DMS 273 (cell line): ENCODE measurements around the gene SLC35E2B.

Experiments used
- DNase-seq: peaks from one replicate; lab custom pipeline; 2025; ENCODE audit not compliant: unreplicated experiment; lab: John Stamatoyannopoulos, UW

The SLC35E2B gene

DNA sequence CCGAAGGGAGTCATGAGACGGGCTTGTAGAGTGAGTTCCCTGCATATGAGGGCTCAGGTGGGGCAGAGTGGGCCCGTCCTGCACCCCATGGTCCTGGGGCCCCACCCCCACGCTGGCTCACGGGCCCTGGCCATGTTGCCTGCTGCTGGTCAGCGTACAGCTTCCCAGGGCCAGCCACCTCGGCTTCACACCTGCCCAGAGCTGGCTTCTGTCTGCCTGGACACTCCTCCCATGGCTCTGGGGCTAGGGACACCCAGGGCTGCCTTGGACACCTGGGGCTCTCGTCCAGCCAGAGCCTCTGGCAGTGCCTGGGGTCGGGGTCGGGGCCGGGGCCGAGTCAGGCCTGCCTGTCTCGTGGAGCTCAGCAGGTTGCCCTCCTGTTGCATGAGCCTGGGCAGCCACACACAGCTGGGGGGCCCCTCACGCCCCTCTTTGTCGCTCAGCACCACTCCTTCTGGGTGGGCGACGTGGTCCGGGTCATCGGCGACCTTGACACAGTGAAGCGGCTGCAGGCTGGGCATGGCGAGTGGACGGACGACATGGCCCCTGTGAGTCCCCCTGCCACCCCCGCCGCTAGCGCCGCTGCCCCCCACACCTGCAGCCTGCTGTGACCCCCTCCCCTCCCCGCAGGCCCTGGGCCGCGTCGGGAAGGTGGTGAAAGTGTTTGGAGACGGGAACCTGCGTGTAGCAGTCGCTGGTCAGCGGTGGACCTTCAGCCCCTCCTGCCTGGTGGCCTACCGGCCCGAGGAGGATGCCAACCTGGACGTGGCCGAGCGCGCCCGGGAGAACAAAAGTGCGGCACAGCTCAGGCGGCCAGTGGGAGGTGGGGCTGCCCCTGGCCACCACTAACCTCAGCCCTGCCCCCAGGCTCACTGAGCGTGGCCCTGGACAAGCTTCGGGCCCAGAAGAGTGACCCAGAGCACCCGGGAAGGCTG lies 66.1 kb downstream of the SLC35E2B start:
- DNase-seq, result no peak

DNA sequence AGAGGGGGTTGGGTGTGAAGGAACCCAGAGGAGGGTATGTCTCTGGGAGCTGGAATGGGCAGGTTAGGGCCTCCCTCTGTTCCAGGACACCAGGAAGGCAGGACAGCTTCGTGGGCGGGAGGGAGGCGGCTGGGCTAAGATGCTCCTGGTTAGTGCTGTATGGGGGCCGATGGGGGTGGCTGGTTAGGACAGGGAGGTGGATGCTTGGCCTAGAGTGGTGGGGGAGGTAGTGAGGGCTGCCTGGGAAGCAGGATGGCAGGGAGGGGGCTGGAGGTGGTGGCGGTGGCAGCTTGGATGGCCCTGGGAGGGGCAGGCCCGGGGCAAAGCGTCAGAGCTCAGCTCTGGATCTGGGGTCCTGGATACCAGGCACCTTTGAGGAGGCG lies 66.8 kb downstream of the SLC35E2B start:
- peak; percentile 41 for DNase-seq

DNA sequence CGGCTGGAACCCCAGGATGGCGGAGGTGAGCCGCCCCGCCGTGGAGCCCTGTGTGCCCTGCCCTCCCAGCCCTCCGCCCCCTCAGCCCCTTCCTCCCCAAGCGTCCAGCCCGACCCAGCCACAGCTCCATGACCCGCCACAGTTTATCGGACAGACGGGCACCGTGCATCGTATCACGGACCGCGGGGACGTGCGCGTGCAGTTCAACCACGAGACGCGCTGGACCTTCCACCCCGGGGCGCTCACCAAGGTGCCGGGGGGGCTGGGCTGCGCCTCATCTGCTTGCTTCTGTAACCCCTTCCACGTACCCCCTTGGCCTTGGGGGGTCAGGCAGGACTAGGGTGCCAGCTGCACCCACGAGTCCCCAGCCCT lies 67.2 kb downstream of the SLC35E2B start:
- no peak for DNase-seq

DNA sequence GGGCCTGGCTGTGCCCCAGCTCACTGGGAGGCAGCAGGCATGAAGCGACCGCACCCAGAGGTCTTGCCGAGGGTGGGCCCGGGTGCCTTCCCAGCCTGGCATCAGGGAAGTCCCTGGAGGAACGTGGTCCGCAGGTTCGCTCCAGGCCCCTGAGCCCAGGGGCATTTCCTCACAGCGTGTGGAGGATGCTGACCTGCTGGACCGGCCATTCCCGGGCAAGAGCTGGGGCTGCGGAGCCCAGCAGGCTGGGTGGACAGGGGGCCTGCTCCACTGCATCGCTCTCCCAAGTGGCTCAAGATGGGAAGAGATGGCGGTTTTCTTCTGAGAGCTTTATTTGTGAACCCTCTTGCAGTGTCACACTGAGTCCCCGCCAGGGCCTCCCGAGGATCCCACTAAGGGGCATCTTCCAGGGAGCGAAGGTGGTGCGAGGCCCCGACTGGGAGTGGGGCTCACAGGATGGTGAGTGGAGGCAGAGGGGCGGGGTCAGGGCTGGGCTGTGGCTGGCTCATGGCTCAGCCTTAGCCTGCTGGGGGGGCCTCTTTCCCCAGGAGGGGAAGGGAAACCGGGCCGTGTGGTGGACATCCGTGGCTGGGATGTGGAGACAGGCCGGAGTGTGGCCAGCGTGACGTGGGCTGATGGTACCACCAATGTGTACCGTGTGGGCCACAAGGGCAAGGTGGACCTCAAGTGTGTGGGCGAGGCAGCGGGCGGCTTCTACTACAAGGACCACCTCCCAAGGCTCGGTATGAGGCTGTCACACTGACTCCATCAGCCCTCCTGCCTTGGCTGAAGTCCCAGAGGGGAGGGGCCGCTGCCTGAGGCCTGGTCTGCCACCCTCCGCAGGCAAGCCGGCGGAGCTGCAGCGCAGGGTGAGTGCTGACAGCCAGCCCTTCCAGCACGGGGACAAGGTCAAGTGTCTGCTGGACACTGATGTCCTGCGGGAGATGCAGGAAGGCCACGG lies 67.9 kb downstream of the SLC35E2B start:
- peak; percentile 61 for DNase-seq

DNA sequence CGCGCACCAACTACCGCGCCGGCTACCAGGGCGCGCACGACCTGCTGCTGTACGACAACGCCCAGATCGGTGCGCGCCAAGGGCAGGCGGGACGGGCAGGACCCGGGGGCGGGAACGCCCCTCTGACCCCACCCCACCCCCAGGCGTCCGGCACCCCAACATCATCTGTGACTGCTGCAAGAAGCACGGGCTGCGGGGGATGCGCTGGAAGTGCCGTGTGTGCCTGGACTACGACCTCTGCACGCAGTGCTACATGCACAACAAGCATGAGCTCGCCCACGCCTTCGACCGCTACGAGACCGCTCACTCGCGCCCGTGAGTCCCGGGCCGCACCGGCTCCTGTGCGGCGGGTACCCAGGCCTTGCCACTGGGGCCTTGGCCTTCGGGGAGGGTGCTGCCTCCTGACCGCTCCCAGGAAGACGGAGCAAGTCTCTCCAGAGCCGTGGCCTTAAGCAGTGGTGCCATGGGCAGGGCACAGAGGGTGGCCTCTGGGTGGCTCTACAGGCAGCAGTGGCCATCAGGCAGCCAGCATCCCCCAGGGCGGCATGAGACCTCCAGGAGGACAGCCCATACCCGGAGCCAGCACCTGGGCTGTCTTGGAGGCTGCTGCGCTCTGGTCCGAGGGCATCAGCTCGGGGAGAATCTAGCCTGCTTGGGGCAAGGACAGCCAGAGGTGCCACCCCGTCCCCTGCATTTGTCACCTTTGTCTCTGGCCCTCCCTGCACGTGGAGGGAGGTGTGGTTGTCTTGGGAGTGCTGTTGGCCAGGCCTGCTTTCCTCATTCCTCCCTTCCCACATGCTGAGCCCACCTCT lies 68.8 kb downstream of the SLC35E2B start:
- no peak for DNase-seq

DNA sequence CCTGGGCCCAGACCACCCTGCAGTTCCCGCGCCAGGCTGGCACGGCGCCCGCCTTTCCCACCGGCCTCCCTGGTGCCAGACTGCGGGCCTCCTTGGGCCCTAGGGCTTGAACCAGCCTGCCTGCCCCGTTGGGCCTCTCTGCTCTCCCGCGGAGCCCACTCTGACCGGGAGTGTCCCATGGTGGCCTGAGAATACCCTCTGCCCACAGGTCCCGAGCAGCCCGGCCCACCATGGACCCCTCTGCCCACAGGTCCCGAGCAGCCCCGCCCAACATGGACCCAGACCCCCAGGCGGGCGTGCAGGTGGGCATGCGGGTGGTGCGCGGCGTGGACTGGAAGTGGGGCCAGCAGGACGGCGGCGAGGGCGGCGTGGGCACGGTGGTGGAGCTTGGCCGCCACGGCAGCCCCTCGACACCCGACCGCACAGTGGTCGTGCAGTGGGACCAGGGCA lies 69.4 kb downstream of the SLC35E2B start:
- DNase-seq, result no peak

DNA sequence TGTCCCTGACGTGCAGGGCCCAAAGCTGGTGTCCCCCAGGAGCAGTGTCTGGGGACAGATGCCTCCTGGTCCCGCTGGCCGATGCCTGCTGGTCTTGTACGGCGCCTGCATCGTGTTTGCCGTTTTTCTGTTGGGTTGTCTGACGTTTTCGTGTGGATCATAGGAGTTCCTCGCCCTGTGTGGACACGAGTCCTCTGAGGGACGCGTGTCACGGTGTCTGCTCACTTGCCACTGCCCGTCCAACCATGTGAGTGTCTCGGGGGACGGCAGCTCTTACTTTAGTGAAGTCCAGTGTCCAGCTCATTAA lies 69.9 kb downstream of the SLC35E2B start:
- DNase-seq, result no peak

DNA sequence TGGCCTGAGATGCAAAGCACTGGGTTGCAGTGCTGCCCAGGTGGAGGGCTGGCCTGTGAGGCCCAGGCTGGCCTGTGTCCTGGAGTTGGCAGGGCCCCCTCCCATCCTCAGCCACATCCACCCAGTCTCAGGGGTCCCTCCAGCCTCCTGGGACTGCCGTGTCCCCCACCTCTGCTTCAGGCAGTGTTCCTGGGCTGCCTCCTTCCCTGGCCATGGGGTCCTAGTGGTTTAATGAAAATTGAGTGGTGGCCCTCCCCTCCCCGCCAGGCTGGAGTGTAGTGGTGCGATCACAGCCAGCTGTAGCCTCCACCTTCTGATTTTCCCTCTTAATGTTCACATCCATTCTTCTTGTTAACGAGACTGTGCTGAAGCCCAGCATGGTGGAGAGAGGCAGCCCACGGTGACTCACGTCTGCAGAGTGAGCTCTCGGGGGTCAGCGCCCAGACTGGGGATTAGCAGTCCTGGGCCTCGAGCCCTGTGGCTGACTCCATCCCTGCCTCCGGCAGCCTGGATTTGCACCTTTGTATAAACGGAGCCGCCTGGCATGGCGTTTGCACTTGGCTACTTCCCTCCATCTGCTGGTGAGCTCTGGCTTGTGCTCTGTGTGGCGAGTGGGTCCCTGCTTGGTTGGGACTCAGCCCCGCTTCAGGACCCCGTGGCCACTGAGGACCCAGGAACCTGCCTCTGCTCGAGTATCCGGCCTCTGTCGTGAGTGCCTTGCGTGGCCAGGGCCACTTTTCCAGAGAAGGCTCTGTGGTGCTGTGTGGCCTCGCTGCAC lies 70.4 kb downstream of the SLC35E2B start:
- no peak for DNase-seq

DNA sequence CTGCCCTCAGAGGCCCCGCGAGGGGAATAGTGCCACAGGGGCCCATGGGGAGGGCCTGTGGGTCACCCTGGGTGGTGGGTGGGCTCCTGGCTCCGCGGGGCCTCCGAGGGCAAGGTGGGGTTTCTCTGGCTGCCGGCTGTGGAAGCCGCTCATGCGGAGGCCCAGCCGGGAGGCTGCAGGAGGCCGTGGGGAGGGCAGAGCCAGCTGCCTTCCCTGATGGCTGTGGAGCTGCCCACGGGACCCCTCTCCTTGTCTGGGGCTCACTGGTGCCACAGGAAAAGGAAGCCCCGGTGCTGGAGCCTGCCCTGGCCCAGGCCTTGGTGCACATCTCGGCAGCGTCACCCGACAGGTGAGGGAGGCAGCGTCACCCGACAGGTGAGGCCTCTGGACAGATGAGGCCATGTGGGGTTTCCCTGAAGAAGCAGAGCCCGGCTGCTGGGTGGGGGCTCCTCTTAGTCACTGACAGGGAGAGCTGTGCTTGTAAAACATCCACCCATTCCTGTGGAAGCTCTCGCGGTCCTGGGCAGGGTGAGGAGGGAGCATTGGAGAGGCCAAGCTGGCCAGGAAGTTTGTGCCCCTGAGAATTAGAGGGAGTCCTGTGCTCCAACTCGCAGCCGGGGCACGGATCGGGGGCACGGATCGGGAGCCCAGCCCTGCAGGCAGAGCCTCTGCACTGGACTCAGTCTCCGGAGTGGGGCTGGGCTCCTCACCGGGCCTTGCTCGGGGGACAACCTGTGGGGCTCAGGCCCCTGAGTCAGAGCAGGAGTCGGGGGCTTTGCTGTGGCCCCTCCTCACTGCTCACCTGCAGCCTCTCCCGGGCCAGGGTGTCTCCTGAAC lies 71.2 kb downstream of the SLC35E2B start:
- DNase-seq, result no peak

DNA sequence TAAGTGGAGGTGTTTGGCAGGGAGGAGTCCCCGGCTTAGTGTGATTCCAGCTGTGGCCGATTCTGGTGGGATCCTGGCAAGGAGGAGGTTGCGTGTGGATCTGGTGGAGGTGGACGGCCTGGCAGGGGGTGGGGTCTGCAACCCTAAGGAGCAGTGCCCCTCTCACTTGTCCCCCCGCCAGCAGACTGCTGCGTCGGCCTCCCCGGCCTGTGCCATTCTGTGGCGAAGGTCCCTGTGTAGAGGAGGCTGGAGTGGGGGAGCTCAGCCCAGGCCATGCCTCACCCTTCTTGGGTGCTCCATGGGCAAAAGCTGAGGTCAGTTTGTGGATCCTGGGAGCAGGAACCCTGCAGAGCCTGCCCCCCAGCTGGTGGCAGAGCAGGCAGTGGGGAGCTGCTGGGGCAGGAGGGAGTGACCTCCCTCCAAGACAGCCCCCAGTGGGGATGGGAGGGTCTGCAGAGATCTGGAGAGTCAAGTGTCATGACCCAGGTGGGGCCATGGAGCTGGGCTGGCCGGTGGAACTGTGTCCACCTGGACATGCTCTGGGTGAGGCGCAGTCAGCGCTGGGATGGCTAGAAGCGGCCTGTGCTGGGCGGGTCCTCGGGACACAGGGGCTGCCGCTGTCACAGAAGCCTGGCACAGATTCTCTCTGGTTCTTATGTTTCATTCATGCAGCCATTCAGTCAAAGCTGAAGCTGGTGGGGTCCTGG lies 72.0 kb downstream of the SLC35E2B start:
- DNase-seq, result no peak

DNA sequence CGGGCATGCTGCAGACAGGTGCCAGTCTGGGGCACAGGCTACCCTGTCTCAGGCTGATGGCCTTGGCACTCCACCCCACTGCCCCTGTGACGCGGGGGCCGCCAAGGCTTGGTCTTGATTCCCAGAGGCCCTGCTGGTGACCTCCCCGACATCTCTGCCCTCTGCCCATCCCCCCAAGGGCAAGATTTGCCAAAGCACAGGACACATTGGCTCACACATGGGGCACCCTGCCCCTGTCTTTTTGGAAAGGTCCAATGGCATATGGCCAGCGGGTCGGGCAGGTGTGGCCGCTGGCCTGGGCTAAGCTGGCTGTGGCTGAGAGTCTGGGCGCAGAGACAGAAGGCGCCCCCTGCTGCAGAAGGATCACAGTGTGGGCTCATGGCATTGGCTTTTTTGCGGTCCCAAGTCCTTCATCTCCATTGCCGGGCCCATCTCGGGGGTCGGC lies 72.7 kb downstream of the SLC35E2B start:
- peak; percentile 51 for DNase-seq

DNA sequence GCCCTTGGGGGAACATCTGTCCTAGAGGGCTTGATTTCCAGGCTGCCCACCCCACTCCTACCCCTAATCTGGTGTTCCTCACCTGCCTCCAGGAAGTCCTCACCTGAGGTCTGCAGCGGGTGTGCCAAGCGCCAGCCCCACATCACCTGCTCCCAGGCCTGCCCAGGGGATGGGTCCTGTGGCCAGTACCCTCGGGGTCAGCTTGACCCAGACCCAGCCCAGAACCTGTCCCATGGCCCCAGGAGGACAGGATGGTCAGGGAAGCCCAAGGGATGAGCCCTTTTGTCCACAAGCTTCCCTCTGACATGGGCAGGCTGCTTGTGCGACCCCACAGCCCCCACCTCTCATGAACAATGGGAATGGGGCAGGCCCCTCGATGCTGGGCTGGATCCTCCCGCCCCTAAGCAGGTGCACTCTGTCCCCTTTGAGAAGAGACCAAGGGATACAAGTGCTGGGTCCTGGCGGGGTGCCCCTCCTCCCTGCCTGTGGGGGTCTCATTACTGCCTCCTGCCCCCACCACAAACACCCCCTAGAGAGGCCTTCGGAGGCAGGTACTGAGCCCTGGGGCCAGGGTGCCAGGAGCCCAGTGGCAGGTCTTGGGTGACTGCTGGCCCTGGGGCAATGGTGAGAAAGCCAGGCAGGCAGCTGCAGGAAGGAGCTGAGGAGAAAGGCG lies 74.1 kb downstream of the SLC35E2B start:
- DNase-seq, result no peak

DNA sequence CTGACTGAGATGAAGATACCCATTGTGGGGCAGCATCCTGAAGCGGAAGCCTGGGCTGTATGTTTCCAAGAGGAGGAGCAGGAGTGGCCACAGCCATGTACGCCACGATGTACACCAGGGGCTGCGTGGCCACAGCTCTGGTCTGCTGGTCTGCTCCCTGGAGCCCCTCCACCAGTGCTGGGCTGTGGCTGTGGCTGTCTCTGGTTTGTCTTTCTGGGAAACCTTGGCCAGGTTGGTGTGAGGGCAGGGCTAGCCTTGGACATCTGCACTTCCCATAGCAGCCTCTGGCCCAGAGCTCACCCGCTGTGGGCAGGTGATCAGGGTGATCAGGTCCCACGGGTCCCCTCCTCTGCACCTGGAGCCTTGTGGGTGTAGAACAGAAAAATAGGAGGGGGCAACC lies 74.7 kb downstream of the SLC35E2B start:
- DNase-seq, result no peak

DNA sequence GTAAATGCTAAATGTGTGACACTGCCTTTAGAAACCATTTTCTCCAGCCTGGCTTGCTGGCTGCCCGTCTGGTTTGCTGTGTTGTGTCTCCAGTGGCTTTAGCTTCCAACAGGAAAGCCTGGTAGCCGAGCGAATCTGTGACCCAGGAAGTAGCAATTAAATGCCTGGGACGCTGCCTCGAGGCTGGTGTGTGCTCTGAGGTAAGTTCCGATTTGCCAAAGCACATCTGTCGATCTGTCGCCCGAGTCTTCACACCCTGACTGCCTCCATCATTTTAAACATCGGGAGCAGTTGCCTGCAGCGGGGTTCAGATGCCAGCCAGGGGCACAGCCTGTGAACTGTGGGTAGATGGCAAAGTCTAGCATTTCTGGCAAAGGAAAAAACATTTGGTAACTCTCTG lies 75.1 kb downstream of the SLC35E2B start:
- no peak for DNase-seq

DNA sequence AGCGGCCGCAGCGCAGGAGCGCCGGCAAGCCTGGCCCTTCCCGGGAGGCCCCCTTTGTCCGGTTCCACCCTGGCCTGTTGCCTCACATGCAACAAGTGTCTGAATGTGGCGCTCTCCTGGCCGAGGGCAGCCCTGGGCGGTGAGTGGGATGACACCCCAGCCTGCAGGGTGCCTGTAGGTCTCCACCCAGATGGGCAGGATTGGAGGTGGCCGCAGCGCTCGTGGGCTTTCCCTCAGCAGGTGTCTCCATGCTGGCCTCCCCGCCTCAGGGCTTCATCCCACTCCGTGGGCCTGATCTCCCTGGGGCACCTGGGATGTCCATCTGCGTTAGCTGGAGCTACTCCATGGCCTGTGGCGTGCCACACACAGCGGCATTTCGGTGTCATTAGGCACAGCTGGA lies 75.8 kb downstream of the SLC35E2B start:
- DNase-seq, result no peak

DNA sequence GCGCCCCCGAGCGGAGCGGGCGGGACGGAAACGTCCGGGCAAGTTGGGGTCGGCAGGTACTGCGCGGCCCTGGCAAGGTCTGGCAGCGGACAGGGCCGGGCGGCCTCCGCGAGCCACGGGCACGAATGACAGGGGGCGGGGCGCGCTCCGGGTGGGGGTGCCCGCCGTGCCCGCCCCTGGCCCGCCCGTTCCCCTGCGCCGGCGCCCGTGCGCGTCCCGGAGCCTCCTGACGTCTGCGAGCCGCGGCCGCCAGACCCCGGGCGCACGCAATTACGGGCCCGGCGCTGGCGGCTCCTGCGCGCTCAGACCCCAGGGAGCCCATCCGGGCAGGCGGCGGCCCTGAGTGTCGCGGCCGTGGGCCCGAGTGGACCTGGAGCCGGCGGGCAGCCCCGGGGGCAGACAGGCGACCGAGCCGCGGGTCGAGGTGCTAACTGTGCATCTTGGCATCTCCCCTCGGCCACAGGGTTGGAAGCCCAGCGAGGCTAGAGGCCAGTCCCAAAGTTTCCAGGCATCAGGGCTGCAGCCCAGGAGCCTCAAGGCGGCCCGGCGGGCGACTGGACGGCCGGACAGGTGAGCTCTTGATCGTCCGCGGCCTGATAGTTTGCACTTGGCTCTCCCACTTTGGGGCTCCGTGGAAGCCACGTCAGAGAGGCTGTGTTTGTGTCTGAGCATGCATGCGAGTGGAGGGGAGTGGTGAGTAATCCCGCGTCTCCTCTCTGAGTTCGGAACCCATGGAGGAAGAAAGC lies 76.4 kb downstream of the SLC35E2B start:
- peak; percentile 69 for DNase-seq

DNA sequence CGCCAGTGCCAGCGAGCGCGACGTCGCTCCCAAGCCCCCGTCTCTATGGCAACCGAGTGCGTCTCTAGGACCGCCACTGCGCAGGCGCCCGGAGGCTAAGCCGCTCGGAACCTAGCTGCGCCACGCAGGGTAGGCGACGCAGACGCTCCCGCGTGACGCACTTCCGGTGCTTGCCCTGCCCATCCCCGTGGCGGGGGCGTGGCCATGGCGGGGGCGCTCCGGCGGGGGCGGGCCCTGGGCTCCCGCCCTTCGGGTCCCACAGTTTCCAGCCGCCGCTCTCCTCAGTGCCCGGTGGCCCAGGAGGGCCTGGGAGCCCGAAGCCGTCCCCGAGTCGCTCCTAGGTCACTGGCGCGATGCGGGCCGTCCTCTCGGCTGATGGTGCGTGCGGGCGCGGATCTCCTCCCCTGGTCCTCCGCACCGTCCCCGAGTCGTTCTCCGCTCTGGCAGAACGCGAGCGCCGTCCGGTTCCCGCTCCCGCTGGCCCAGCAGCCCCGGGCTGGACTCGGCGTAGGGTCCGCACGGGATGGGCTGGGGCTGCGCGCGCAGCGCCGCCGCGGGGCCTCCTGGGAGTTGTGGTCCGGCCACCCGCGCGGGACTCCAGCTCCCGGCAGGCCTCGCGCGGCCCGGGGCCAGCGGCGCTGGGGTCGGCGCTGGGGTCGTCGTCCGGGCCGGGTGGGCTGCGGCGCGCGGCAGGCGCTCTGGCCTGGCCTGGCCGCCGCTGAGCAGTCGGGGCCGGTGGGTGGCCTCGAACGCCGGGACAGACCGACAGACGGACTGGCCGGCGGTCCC lies 77.1 kb downstream of the SLC35E2B start, which contains the start of gene MIB2:
Gene MIB2 (plus strand): TSS at position 245 of the 789 bp plus-strand sequence. CDS start 7,953 bp downstream, outside the sequence.
- DNase-seq, result peak; percentile 99
